Osteocyte (in vitro differentiated cells): ENCODE data around the gene DNAJC3. TPM values are rescaled to one million over a fixed set of nuclear protein-coding genes. Genes with fewer than 3 reads are reported as not detected.
"Not testable (repeated sequence)": the region's sequence is repeated elsewhere in the genome, so short reads cannot be mapped to it uniquely, and the experiment has no call there.

Source experiments
- DNase-seq: peaks from one replicate; pipeline ENCODE4 v3.0.0; 2021; ENCODE audit warnings: mixed read lengths; ENCODE audit not compliant: unreplicated experiment; ENCODE audit errors: extremely low spot score
- H3K27ac Mint-ChIP-seq: one replicate; pipeline ENCODE4 v1.8.0; 2021; ENCODE audit warnings: mild to moderate bottlenecking, mixed read lengths; ENCODE audit not compliant: unreplicated experiment
- H3K27me3 Mint-ChIP-seq: one replicate; pipeline ENCODE4 v1.8.0; 2021; ENCODE audit warnings: mixed read lengths; ENCODE audit not compliant: unreplicated experiment
- H3K36me3 Mint-ChIP-seq: one replicate; pipeline ENCODE4 v1.8.0; 2021; ENCODE audit warnings: mixed read lengths; ENCODE audit not compliant: unreplicated experiment
- H3K4me1 Mint-ChIP-seq: one replicate; pipeline ENCODE4 v1.8.0; 2021; ENCODE audit warnings: mixed read lengths; ENCODE audit not compliant: unreplicated experiment
- H3K4me3 Mint-ChIP-seq: one replicate; pipeline ENCODE4 v1.8.0; 2021; ENCODE audit warnings: mild to moderate bottlenecking, moderate library complexity, mixed read lengths; ENCODE audit not compliant: unreplicated experiment
- H3K9me3 Mint-ChIP-seq: one replicate; pipeline ENCODE4 v1.8.0; 2021; ENCODE audit warnings: mixed read lengths; ENCODE audit not compliant: unreplicated experiment
- total RNA-seq: library from RNA; stranded (reverse); gene quantifications from 2 replicates; pipeline ENCODE4 v1.2.1, GENCODE V29; 2021
- TF ChIP-seq, protein P1 (sequence below): fragments of 200-600 bp; sonication (generic); IDR thresholded peaks from 2 replicates; pipeline ENCODE4 v1.5.0; 2021; ENCODE audit warnings: antibody characterized with exemption, mild to moderate bottlenecking, moderate library complexity

Gene DNAJC3
- total RNA-seq, 1 donor from 2014 or later: 45.9 TPM

DNA sequence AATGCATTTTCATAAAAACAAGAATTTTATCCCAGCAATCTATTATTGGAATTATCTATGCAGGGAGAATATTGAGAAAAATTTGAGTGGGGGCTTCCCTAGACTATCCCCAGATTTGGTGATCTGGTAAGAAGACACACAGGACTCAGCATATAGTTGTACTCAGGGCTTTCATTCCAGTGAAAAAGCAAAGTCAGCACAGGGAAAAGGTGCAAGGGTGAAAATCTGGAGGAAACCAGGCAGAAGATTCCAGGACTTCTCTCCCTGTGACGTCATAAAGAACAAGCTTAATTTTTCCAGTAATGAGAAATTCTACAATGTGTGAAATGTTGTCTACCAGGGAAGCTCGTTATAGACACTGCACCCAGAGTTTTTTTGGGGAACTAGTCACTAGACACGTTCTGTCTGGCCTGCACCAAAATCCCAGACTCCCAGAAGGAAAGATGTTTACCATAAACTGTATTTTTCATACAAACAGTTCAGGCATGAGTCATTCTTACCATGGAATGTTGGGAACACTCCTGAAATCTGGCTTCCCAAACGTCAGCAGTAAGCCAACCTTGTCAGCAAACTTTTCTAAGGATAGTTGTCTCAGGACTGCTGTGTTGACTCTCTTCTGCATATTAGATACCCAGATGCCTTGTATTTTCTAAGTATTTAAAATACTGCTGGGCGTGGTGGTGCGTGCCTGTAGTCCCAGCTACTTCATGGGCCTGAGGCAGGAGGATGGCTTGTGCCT is 107.4 kb downstream of the DNAJC3 start:
- Mint-ChIP-seq H3K27ac (peak overlapping the region; percentile 90), H3K9me3 (peaks cover 9% of the 10 kb centered on the region), H3K4me3 (no peak overlapping the region), H3K36me3 (peaks cover 21% of the 10 kb centered on the region), H3K4me1 (peaks cover 31% of the 10 kb centered on the region), H3K27me3 (no peaks in the 10 kb centered on the region)
- DNase-seq: no peak
- TF ChIP-seq, protein P1, sequence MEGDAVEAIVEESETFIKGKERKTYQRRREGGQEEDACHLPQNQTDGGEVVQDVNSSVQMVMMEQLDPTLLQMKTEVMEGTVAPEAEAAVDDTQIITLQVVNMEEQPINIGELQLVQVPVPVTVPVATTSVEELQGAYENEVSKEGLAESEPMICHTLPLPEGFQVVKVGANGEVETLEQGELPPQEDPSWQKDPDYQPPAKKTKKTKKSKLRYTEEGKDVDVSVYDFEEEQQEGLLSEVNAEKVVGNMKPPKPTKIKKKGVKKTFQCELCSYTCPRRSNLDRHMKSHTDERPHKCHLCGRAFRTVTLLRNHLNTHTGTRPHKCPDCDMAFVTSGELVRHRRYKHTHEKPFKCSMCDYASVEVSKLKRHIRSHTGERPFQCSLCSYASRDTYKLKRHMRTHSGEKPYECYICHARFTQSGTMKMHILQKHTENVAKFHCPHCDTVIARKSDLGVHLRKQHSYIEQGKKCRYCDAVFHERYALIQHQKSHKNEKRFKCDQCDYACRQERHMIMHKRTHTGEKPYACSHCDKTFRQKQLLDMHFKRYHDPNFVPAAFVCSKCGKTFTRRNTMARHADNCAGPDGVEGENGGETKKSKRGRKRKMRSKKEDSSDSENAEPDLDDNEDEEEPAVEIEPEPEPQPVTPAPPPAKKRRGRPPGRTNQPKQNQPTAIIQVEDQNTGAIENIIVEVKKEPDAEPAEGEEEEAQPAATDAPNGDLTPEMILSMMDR: no peak

DNA sequence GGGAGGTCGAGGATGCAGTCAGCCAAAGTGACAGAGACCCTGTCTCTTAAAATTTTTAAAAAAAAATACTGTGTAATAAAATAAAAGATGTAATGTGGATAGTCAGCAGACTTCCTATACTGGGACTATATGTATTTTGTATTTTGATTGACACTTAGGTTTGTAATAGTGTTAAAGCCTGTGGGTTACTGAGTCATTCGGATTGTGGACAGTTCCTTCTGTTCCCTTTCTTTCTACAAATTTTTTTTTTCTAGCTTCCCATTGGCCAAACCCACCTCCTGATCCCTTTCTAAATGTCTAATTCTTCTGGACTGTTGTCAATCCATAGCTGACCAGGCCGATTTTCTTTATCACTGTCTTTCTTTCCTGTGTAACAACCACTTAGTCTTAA is 108.0 kb downstream of the DNAJC3 start:
- Mint-ChIP-seq H3K27ac (peak overlapping the region; percentile 90), H3K36me3 (peaks cover 27% of the 10 kb centered on the region), H3K4me3 (no peak overlapping the region), H3K27me3 (no peaks in the 10 kb centered on the region), H3K4me1 (peaks cover 31% of the 10 kb centered on the region), H3K9me3 (peaks cover 14% of the 10 kb centered on the region)
- TF ChIP-seq, protein P1: no peak
- no peak for DNase-seq

DNA sequence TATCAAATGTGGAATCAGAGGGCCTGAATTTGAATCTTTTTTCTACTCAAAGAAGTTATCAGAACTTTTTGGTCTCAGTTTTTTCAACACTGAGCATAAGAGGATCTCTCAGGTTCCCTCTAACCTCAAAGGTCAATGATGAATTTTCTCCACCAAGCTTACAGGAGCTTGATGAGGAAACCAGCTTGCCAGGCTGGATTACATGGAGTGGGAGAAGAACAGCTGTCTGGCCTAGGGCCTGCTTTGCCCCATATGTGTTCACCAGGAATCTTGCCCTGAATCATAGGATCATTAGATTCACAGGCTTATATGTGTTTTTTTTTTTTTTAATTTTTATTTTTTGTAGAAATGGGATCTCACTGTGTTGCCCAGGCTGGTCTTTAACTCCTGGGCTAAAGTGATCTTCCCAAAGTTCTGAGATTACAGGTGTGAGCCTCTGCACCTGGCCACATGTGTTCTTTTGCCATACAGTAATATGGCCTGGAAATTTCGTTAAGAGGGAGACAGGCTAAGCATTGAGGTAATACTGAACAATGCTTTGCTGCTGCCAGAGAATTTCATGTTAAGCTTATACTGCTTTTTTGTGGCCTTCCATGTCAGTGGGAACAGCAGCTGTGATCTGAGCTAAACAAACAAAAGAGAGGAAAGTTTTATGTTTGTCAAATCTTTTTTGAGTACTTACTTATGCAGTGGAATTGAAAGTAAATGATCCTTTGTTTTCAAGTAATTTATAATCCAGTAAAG is 110.6 kb downstream of the DNAJC3 start:
- no peak for DNase-seq
- Mint-ChIP-seq H3K4me3 (no peak overlapping the region), H3K9me3 (peaks cover 13% of the 10 kb centered on the region), H3K27ac (peak overlapping the region; percentile 53), H3K4me1 (peaks cover 31% of the 10 kb centered on the region), H3K36me3 (peaks cover 38% of the 10 kb centered on the region), H3K27me3 (no peaks in the 10 kb centered on the region)
- TF ChIP-seq, protein P1: no peak

DNA sequence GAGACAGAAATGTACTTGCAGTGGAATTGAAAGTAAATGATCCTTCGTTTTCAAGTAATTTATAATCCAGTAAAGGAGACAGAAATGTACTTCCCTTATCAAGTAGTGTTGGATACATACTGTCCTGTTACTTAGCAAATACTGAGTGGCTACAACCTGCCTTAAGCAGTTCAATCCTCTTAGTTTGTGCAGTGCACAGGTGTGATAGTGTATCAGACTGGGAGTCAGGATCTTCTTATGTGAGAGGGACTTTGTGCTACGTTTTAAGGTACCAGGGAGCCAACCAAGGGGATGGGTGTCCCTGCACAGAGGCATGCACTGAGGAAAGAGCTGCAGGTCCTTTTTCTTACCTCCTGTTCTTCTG is 111.1 kb downstream of the DNAJC3 start:
- Mint-ChIP-seq H3K36me3 (peaks cover 37% of the 10 kb centered on the region), H3K27ac (peak overlapping the region; percentile 53)

DNA sequence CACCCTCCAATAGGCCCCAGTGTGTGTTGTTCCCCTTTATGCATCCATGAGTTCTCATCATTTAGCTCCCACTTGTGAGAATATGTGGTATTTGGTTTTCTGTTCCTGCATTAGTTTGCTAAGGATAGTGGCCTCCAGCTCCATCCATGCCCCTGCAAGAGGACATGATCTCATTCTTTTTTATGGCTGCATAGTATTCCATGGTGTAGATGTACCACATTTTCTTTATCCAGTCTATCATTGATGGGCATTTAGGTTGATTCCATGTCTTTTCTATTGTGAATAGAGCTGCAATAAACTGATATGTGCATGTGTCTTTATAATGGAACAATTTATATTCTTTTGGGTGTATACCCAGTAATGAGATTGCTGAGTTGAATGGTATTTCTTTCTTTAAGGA is 112.4 kb downstream of the DNAJC3 start:
- H3K36me3 Mint-ChIP-seq: peaks cover 44% of the 10 kb centered on the region
- H3K4me3 Mint-ChIP-seq, H3K27ac Mint-ChIP-seq, H3K9me3 Mint-ChIP-seq, H3K27me3 Mint-ChIP-seq, DNase-seq: not testable (repeated sequence)
- H3K4me1 Mint-ChIP-seq: peaks cover 19% of the 10 kb centered on the region

More for the DNA sequence above, 111.1 kb downstream of the DNAJC3 start:
- Mint-ChIP-seq H3K4me1 (peaks cover 30% of the 10 kb centered on the region), H3K27me3 (no peaks in the 10 kb centered on the region), H3K4me3 (no peak overlapping the region), H3K9me3 (peaks cover 8% of the 10 kb centered on the region)
- no peak for DNase-seq
- TF ChIP-seq, protein P1: no peak
